Smooth muscle cell (in vitro differentiated cells): ENCODE data around the gene SNRPA1. TPM values are rescaled to one million over a fixed set of nuclear protein-coding genes. Genes with fewer than 3 reads are reported as not detected.
A peak's percentile ranks its signal among the peaks of the same experiment; 100 is the strongest.

Source experiments
- DNase-seq: peaks from one replicate; lab custom pipeline; 2025; ENCODE audit not compliant: unreplicated experiment; lab: John Stamatoyannopoulos, UW
- H2AFZ ChIP-seq: fragments of 200-600 bp; sonication (generic); 2 replicates; pipeline ENCODE4 v1.6.0; 2016; ENCODE audit warnings: antibody characterized with exemption, low read depth, mild to moderate bottlenecking
- H3F3A ChIP-seq: fragments of 200-600 bp; sonication (generic); 2 replicates; pipeline ENCODE4 v1.6.0; 2017; ENCODE audit warnings: antibody characterized with exemption, low read depth
- H3K27ac ChIP-seq: fragments of 200-600 bp; sonication (generic); 2 replicates; pipeline ENCODE4 v1.5.1; 2016; ENCODE audit warnings: low read depth, mild to moderate bottlenecking
- H3K27me3 ChIP-seq: fragments of 200-600 bp; sonication (generic); 2 replicates; pipeline ENCODE4 v1.6.1; 2016; ENCODE audit warnings: low read depth, mild to moderate bottlenecking
- H3K36me3 ChIP-seq: fragments of 200-600 bp; sonication (generic); 2 replicates; pipeline ENCODE4 v1.5.1; 2016; ENCODE audit warnings: low read depth
- H3K4me1 ChIP-seq: fragments of 200-600 bp; sonication (generic); 2 replicates; pipeline ENCODE4 v1.5.1; 2016; ENCODE audit warnings: low read depth
- H3K4me2 ChIP-seq: fragments of 200-600 bp; sonication (generic); 2 replicates; pipeline ENCODE4 v1.6.0; 2016; ENCODE audit warnings: mild to moderate bottlenecking
- H3K4me3 ChIP-seq: fragments of 200-600 bp; sonication (generic); 2 replicates; pipeline ENCODE4 v1.5.1; 2016; ENCODE audit warnings: mild to moderate bottlenecking
- H3K79me2 ChIP-seq: fragments of 200-600 bp; sonication (generic); 2 replicates; pipeline ENCODE4 v1.6.0; 2016; ENCODE audit warnings: low read depth, mild to moderate bottlenecking
- H3K9ac ChIP-seq: fragments of 200-600 bp; sonication (generic); 2 replicates; pipeline ENCODE4 v1.6.0; 2016; ENCODE audit warnings: low read depth
- H3K9me3 ChIP-seq: fragments of 200-600 bp; sonication (generic); replicated peaks from 2 replicates; pipeline ENCODE4 v1.5.1; 2016; ENCODE audit warnings: low read depth
- H4K20me1 ChIP-seq: fragments of 200-600 bp; sonication (generic); 2 replicates; pipeline ENCODE4 v1.6.0; 2016; ENCODE audit warnings: low read depth
- WGBS: methylation state at CpG from one replicate; pipeline ENCODE4 v1.1.7; 2016; ENCODE audit warnings: low lambda C conversion rate; 5-methylcytosine and 5-hydroxymethylcytosine counted together
- polyA plus RNA-seq: library from polyadenylated mRNA; unstranded; fragments of >200 nt; fragmentation: Nextera tagmentation; extraction: Ambion mirVana; gene quantifications from 2 replicates; pipeline ENCODE4 v1.2.1, GENCODE V29; 2016
- total RNA-seq: library from RNA; depleted of rRNA; stranded (reverse); fragments of >200 nt; gene quantifications from 2 replicates; pipeline ENCODE4 v1.2.3, GENCODE V29; 2014
- TF ChIP-seq, protein P1 (sequence below): fragments of 200-600 bp; sonication (generic); IDR thresholded peaks from 2 replicates; pipeline ENCODE4 v1.5.1; 2017; ENCODE audit warnings: borderline replicate concordance, mild to moderate bottlenecking, antibody characterized with exemption; ENCODE audit not compliant: insufficient read depth, poor library complexity, severe bottlenecking

SNRPA1 gene
- total and polyA plus RNA-seq, 2 experiments from 2014 or later, result 24.0 to 99.0 TPM

- peaks cover 29% of the 10 kb centered on the region for H3K4me1 ChIP-seq
- H3K4me3 ChIP-seq, result no peak overlapping the region
- no peaks in the 10 kb centered on the region for H3K36me3 ChIP-seq
- peaks cover 99% of the 10 kb centered on the region for H4K20me1 ChIP-seq
- H3K9me3 ChIP-seq, result no peaks in the 10 kb centered on the region
- H3K4me2 ChIP-seq, result peak overlapping the region; percentile 25
- peak overlapping the region; percentile 74 for H3K27ac ChIP-seq
- TF ChIP-seq, protein P1, sequence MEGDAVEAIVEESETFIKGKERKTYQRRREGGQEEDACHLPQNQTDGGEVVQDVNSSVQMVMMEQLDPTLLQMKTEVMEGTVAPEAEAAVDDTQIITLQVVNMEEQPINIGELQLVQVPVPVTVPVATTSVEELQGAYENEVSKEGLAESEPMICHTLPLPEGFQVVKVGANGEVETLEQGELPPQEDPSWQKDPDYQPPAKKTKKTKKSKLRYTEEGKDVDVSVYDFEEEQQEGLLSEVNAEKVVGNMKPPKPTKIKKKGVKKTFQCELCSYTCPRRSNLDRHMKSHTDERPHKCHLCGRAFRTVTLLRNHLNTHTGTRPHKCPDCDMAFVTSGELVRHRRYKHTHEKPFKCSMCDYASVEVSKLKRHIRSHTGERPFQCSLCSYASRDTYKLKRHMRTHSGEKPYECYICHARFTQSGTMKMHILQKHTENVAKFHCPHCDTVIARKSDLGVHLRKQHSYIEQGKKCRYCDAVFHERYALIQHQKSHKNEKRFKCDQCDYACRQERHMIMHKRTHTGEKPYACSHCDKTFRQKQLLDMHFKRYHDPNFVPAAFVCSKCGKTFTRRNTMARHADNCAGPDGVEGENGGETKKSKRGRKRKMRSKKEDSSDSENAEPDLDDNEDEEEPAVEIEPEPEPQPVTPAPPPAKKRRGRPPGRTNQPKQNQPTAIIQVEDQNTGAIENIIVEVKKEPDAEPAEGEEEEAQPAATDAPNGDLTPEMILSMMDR, result no peak
- H3K27me3 ChIP-seq, result no peaks in the 10 kb centered on the region
- DNase-seq, result no peak
- H2AFZ ChIP-seq, result no peak overlapping the region
- no peak overlapping the region for H3K9ac ChIP-seq
- H3F3A ChIP-seq, result peaks cover 23% of the 10 kb centered on the region
- H3K79me2 ChIP-seq, result peaks cover 100% of the 10 kb centered on the region
- 56% methylated on average over 6 of the region's 6 CpGs for WGBS
These were observed 55.3 kb downstream of the SNRPA1 start for GRCh38 chr15:101239724-101240136.

GRCh38 chr15:101237251-101237650 lies 57.8 kb downstream of the SNRPA1 start:
- Histone ChIP-seq H3K27ac (peak overlapping the region; percentile 74), H3K27me3 (no peaks in the 10 kb centered on the region), H3K4me1 (peaks cover 16% of the 10 kb centered on the region), H3K9me3 (no peaks in the 10 kb centered on the region), H2AFZ (no peak overlapping the region), H3K9ac (no peak overlapping the region), H4K20me1 (peaks cover 99% of the 10 kb centered on the region), H3K4me3 (no peak overlapping the region), H3F3A (peaks cover 9% of the 10 kb centered on the region), H3K79me2 (peaks cover 100% of the 10 kb centered on the region), H3K36me3 (peaks cover 4% of the 10 kb centered on the region), H3K4me2 (no peak overlapping the region)
- DNase-seq, result no peak
- TF ChIP-seq, protein P1, result no peak
- WGBS, result 75% methylated on average over 12 of the region's 12 CpGs

GRCh38 chr15:101233651-101234280 lies 61.3 kb downstream of the SNRPA1 start:
- Histone ChIP-seq H3K9me3 (no peaks in the 10 kb centered on the region), H3K27ac (peak overlapping the region; percentile 36), H3F3A (peaks cover 20% of the 10 kb centered on the region), H3K79me2 (peaks cover 100% of the 10 kb centered on the region), H4K20me1 (peaks cover 99% of the 10 kb centered on the region), H3K4me2 (no peak overlapping the region), H3K36me3 (peaks cover 4% of the 10 kb centered on the region), H3K9ac (no peak overlapping the region), H3K4me1 (peaks cover 10% of the 10 kb centered on the region), H2AFZ (no peak overlapping the region), H3K4me3 (no peak overlapping the region), H3K27me3 (no peaks in the 10 kb centered on the region)
- 66% methylated on average over 5 of the region's 5 CpGs for WGBS
- DNase-seq, result no peak
- TF ChIP-seq, protein P1, result no peak

DNA sequence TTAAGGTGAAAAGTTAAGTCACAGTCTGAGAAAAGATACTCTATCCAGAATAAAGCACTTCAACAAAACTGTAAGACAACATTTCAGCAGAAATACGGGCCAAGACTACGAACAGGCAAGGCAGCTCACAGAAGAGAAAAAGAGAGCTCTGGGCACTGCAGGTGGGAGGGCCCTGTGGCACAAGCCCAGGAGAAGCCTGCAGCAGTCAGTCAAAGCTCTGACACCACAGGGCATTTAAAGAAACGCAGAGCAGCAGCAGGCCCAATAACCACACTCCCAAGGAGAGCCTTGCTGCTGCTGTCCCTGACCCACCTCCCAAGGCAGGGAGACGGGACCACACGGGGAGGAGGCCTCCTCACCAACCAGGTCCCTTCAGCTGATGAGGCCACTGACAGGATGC lies 62.4 kb downstream of the SNRPA1 start:
- peaks cover 27% of the 10 kb centered on the region for H3F3A ChIP-seq
- WGBS, result 60% methylated on average over 5 of the region's 5 CpGs

More for the DNA sequence above, 62.4 kb downstream of the SNRPA1 start:
- peak overlapping the region; percentile 8 for H3K4me2 ChIP-seq
- no peak overlapping the region for H3K4me3 ChIP-seq
- H3K36me3 ChIP-seq, result peaks cover 4% of the 10 kb centered on the region
- H2AFZ ChIP-seq, result no peak overlapping the region
- peaks cover 100% of the 10 kb centered on the region for H3K79me2 ChIP-seq
- TF ChIP-seq, protein P1, result no peak
- peak overlapping the region; percentile 36 for H3K27ac ChIP-seq
- DNase-seq, result no peak
- peaks cover 99% of the 10 kb centered on the region for H4K20me1 ChIP-seq
- peaks cover 14% of the 10 kb centered on the region for H3K4me1 ChIP-seq
- H3K27me3 ChIP-seq, result no peaks in the 10 kb centered on the region
- H3K9me3 ChIP-seq, result no peaks in the 10 kb centered on the region
- no peak overlapping the region for H3K9ac ChIP-seq
